BE2C (cell line): Measurements from ENCODE around the gene EPHA2.

Experiments
- DNase-seq: peaks from one replicate; pipeline ENCODE4 v3.0.0-alpha.2; 2020
- H3K27me3 ChIP-seq: fragments of 250-450 bp; sonication (Bioruptor Pico); 2 replicates; pipeline ENCODE4 v1.5.1; 2020; ENCODE audit warnings: mild to moderate bottlenecking
- H3K36me3 ChIP-seq: fragments of 250-450 bp; sonication (Bioruptor Pico); 2 replicates; pipeline ENCODE4 v1.5.1; 2020; ENCODE audit warnings: mild to moderate bottlenecking
- H3K4me1 ChIP-seq: fragments of 250-450 bp; sonication (Bioruptor Pico); 2 replicates; pipeline ENCODE4 v1.5.1; 2020
- H3K4me3 ChIP-seq: 2 replicates; pipeline ENCODE4 v1.5.1; 2011; ENCODE audit warnings: low read depth, low read length
- H3K9me3 ChIP-seq: fragments of 250-450 bp; sonication (Bioruptor Pico); 2 replicates; pipeline ENCODE4 v1.5.1; 2020
- TF ChIP-seq, protein P1 (sequence below): IDR thresholded peaks from 2 replicates; pipeline ENCODE4 v1.5.1; 2012; ENCODE audit warnings: mild to moderate bottlenecking, low read depth, low read length

The EPHA2 gene

DNA sequence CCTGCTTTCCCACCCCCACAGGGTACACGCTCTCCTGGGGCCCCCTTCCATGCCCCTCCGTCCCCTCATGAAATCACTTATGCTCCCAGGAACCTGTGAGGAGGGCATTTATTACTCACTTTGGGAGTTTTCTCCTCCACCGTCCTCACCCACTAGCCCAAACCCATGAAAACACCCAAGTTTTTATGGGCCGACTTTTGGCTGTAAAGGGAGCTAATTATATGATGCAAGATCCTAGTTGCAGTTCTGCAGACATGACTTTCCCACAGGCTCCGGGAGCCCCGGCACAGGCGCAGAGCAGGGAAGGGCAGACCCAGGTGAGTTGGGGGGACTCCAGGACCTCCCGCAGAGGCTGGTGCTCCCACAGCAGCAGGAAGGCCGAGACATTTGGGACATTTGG is 29.7 kb downstream of the EPHA2 start:
- H3K4me1 ChIP-seq: no peaks in the 10 kb centered on the region
- no peaks in the 10 kb centered on the region for H3K36me3 ChIP-seq
- TF ChIP-seq, protein P1, sequence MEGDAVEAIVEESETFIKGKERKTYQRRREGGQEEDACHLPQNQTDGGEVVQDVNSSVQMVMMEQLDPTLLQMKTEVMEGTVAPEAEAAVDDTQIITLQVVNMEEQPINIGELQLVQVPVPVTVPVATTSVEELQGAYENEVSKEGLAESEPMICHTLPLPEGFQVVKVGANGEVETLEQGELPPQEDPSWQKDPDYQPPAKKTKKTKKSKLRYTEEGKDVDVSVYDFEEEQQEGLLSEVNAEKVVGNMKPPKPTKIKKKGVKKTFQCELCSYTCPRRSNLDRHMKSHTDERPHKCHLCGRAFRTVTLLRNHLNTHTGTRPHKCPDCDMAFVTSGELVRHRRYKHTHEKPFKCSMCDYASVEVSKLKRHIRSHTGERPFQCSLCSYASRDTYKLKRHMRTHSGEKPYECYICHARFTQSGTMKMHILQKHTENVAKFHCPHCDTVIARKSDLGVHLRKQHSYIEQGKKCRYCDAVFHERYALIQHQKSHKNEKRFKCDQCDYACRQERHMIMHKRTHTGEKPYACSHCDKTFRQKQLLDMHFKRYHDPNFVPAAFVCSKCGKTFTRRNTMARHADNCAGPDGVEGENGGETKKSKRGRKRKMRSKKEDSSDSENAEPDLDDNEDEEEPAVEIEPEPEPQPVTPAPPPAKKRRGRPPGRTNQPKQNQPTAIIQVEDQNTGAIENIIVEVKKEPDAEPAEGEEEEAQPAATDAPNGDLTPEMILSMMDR: no peak

DNA sequence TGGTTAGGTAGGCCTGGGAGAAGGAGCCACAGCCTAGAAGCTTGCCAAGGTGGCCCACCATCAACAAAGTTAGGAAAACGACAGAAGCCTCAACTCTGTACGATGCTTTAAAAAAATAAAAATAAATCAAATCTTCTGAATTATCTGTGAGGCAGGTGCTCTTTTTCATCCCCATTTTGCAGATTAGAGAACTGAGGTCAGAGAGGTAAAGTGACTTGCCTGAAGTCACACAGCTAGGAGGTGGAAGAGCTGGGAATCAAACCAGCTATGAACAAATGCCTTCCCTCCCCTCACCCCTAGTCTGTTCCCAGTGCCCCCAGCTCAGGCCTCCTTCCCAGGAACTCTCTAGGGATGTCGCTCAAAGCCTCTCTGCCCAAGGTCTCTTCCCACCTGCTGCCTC is 30.4 kb downstream of the EPHA2 start:
- Histone ChIP-seq H3K36me3 (no peaks in the 10 kb centered on the region), H3K27me3 (no peaks in the 10 kb centered on the region), H3K4me1 (no peaks in the 10 kb centered on the region), H3K9me3 (no peaks in the 10 kb centered on the region), H3K4me3 (no peak overlapping the region)
- TF ChIP-seq, protein P1: no peak
- no peak for DNase-seq

More for the DNA sequence above, 29.7 kb downstream of the EPHA2 start:
- H3K27me3 ChIP-seq: no peaks in the 10 kb centered on the region
- DNase-seq: no peak
- no peaks in the 10 kb centered on the region for H3K9me3 ChIP-seq
- H3K4me3 ChIP-seq: no peak overlapping the region

DNA sequence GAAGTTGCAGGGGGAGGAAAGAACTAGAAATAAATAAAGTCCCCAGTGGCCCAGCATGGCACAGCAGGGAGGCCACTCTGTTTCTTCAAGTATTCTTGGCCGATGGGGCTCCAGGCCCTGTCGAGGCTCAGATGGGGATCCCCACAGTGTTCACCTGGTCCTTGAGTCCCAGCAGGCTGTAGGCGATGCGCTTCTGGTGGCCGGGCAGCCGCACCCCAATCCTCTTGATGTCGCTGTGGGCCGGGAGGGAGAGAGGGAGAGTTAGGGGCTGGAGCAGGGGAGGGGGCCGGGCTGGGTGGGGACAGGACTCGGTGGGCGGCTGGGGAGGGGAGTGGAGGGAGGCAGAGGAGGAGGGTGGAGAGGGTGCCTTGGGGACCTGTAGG is 30.8 kb downstream of the EPHA2 start:
- Histone ChIP-seq H3K9me3 (no peaks in the 10 kb centered on the region), H3K36me3 (no peaks in the 10 kb centered on the region), H3K4me1 (no peaks in the 10 kb centered on the region), H3K4me3 (no peak overlapping the region), H3K27me3 (no peaks in the 10 kb centered on the region)
- TF ChIP-seq, protein P1: no peak
- no peak for DNase-seq

DNA sequence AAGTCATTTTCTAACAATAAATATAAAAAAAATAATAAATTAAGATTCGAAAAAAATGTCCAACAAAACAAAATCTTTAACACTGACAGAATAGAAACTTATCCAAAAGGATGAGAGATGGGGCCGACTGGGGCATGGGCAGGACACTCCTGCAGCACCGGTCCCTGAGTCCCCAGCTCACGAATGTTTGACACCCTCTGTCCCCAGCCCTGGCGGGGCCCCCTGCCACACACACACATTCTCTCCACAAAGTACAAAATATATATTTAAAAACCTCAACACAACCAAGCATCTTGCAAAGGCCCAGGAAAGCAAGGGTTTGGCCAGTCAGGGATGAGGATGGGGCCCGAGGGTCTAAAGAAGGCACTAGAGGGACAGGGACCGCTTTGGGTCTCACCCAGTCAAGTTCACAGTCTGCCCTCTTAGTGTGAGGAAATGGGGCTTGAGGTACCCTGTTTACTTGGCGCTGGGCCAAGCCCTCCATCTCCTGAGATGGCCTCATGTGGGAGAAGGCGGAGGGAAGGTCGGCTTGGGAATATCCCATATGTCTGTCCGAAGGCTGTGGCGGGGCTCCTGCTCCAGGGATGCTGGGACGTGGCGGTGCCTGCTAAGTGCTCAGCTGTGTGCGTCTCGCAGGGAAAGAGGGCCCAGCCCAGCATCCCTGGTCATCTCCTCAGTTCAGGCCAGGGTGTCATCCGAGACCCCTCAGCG is 31.3 kb downstream of the EPHA2 start:
- Histone ChIP-seq H3K36me3 (no peaks in the 10 kb centered on the region), H3K4me1 (no peaks in the 10 kb centered on the region), H3K27me3 (no peaks in the 10 kb centered on the region), H3K9me3 (no peaks in the 10 kb centered on the region), H3K4me3 (no peak overlapping the region)
- TF ChIP-seq, protein P1: no peak
- peak; percentile 30 for DNase-seq

DNA sequence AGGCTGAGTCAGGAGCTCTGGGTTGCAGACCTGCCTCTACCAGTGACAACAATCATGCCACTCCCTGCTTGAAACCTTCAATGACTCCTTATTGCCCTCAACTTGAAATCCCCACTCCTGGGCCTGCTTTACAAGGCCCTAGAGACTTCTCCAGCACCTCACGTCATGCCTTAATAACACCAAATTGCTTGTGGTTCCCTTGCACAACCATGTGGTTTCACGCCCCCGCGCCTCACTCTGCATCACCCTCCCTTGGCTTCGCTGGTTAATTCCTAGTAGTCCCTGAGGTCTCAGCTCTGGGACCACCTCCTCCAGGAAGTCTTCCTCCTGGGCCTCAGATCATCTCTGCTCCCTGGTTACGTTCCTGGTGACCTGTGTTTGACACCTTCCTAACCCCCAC is 33.0 kb downstream of the EPHA2 start:
- Histone ChIP-seq H3K4me3 (no peak overlapping the region), H3K9me3 (no peaks in the 10 kb centered on the region), H3K36me3 (no peaks in the 10 kb centered on the region), H3K27me3 (no peaks in the 10 kb centered on the region), H3K4me1 (no peaks in the 10 kb centered on the region)
- TF ChIP-seq, protein P1: no peak
- DNase-seq: no peak

DNA sequence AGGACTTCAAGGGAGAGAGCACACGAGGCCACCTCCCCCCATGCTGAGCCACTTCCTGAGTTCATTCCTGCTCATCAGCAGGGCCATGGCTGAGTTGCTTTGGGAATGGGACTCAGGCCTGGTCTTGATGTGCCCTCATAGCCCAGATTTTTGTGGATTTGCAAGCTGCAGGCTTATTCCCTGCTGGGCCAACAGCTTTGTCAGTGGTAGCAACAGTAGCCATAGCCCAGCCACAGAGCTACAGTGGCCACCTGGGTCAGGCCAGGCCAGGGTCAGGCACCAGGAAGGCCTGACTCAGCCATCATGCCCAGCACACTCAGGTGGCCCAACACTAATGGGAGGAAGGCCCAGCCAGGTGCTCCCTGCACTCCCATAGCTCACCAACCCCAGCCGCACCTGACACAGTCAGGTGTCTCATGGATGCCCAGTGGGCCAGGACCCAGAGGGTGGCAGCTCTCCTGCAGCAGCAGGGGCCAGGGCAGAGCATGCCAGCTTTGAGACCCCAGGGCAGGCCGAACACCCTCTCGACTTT is 33.5 kb downstream of the EPHA2 start:
- Histone ChIP-seq H3K4me3 (no peak overlapping the region), H3K4me1 (no peaks in the 10 kb centered on the region), H3K27me3 (no peaks in the 10 kb centered on the region), H3K9me3 (no peaks in the 10 kb centered on the region), H3K36me3 (no peaks in the 10 kb centered on the region)
- TF ChIP-seq, protein P1: no peak
- DNase-seq: no peak
